HCEC 1CT (cell line): ENCODE data around the gene UBE2E2.
A peak's percentile ranks its signal among the peaks of the same experiment; 100 is the strongest.
"Not testable (repeated sequence)": the region's sequence is repeated elsewhere in the genome, so short reads cannot be mapped to it uniquely, and the experiment has no call there.

Source experiments
- DNase-seq: peaks from one replicate; pipeline ENCODE4 v3.0.0-alpha.2; 2017

The UBE2E2 gene

DNA sequence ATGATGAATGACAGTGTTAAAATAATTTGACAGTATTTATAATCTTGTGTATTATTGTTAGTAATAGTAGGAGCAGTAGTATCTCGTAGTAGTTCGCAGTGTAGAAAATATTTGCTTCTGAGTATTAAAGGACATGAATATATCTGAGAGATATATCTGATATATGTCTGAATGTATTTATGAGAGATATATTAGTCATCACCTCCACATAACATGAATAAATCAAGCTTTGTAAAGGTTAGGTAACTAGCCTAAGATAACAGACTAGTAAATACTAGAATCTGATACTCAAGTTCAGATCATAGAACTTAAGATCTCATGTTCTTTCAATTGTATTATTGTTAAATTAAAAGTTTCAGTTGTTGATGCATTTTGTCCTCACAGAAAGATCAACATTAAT lies 130.5 kb downstream of the UBE2E2 start:
- DNase-seq, result peak; percentile 6

DNA sequence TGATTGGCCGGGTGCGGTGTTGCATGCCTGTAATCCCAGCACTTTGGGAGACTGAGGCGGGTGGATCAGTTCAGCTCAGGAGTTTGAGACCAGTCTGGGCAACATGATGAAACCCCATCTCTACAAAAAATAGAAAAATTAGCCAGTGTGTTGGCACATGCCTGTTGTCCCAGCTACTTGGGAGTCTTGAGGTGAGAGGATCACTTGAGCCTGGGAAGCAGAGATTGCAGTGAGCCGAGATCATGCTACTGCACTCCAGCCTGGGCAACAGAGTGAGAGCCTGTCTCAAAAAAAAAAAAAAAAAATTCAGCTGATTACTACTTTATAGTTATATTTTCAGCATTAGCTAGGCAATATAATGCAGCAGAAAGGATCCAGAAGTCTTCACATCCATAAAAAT lies 133.7 kb downstream of the UBE2E2 start:
- DNase-seq, result not testable (repeated sequence)

DNA sequence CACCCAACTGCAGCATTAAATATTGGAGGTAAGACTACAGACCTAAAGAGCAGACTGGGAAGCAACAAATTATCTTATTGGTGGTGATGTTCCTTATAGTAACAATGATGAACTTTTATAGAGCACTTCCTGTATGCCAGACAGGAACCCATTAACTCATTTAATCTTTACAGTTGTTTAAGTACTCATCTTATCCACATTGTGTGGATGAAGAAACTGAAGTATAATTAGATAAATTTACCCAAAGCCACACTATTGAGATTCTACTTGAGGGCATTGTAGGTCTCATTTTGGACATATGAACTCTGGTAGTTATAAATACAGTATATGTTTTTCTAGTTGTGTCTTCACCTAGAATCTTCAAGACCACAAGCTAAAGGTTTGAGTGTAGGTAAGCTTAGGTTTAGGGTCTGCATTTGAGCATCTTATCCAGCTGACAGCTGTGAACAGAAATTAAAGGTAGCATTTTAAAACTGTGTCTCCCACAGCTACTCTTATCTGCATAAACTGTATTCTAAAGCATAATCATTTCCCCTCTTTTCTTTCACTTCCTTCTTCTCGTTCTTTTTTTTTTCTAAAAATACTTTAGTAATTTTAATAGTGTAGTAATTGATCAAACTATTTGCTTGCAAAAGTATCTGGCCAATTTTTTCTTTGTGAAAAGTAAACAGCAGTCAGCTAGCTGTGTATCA lies 138.2 kb downstream of the UBE2E2 start:
- DNase-seq, result no peak

DNA sequence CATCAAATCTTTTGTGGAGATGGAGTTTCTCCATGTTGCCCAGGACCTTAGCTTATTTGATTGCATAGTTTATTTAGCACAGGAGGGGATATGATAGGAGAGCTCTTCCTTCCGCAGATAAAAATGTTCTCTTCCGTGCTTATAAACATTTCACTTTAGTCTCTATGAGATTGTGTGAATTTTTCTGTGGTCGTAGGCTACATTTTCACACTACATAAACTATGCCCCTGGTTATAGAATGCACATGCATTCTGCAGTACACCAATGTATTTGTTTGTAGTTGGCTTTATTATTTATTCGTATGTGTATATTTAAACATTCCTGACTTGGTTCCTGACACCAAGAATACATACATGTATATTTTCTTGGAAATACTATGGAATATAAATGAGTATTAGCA lies 139.2 kb downstream of the UBE2E2 start:
- no peak for DNase-seq

DNA sequence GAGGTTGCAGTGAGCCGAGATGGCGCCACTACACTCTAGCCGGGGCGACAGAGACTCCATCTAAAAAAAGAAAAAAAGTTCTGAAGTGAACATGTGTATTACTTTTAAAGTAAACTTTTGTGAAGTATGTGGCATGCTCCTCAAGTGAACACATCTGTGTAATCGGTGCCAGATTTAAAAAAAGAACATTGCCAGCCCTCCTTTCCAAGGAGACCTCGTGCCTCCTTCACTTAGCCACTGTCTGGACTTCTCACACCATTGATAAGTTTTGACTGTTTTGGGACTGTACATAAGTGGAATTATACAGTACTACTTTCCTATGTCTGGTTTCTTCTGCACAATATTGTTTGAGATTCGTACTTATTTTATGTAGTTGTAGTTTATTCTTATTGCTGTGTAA lies 140.4 kb downstream of the UBE2E2 start:
- no peak for DNase-seq

DNA sequence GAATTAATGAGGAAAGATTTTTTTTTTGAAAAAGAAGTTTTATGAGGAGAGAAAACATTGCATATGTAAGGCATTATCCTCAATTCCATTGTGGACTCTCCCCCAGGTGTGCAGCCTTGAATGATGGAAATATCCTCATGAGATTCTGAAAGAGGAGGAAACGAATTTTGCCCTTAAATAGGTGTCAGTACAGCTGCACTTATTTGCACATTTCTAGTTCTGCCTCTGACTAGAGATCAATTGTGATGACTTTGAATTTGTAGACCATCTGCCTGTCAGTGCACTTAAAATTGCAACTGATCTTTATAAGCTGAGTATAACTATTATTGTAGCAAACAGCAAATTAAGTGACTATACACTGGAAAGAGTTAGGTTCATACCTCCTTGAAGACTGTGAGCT lies 141.8 kb downstream of the UBE2E2 start:
- DNase-seq, result no peak

DNA sequence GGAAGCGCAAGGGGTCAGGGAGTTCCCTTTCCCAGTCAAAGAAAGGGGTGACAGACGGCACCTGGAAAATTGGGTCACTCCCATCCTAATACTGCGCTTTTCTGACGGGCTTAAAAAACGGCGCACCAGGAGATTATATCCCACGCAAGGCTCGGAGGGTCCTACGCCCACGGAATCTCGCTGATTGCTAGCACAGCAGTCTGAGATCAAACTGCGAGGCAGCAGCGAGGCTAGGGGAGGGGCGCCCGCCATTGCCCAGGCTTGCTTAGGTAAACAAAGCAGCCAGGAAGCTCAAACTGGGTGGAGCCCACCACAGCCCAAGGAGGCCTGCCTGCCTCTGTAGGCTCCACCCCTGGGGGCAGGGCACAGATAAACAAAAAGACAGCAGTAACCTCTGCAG lies 146.3 kb downstream of the UBE2E2 start:
- DNase-seq, result not testable (repeated sequence)

DNA sequence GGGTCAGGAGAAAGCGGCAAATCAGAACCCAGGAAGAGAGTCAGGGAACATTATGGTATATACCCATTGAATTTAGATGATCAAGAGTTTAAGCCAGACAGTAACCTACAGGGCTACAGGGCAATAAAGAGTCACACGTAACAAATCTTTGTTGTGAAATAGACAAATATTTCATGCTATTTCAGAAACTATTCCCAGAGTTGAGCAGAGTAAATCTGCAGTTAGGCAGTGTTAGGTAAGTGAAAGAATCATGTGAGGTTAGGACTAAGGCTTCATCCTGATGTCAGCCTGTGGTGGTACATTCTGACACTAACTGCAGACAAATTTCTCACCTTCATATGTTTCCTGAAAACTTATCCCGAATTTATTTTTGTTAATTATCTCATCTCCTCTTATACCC lies 153.0 kb downstream of the UBE2E2 start:
- no peak for DNase-seq

DNA sequence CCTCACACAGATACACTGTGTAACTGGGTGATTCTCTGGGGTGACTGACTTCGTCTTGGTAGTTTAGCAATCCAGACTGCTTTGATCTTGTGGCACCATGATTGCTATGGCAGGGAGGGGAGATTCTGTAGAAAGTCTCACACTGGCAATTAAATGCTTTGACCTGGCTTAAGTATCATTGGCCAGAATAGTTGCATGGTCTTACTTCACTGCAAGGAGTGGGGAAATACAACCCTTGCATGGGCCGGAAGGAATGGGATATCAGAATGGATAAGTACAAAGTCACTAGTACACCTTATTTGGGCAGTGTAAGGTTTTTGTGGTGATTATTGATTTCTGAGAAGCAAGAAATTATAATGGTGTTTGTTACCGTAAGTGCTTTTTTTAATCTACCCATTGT lies 153.8 kb downstream of the UBE2E2 start:
- no peak for DNase-seq

DNA sequence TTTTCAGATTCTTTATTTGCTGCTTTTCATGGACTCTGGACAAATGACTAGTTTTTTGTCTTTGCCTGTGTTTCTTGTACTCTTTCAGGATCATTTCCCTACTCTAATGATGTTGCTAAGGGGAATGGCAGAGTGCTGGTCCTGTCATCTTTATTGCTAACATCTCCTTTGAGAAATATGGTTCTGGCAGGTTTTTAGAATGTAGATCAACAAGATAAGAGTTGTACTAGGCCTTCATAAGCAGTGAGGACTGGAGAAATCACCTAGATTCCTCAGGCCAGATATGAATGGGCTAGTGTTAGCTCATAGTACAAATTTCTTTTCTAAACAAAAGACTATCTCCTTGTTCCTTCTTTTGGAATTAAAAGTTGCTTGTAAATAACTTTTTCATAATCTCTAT lies 156.0 kb downstream of the UBE2E2 start:
- no peak for DNase-seq

DNA sequence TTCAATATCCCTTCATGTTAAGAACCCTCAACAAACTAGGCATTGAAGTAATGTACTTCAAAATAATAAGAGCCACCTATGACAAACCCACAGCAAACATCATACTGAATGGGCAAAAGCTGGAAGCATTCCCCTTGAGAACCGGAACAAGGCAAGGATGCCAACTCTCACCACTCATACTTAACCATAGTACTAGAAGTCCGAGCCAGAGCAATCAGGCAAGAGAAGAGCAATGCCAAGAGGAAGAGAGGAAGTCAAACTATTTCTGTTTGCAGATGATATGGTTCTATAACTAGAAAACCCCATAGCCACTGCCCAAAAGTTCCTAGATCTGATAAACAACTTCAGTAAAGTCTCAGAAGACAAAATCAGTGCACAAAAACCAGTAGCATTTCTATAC lies 161.9 kb downstream of the UBE2E2 start:
- DNase-seq, result no peak

DNA sequence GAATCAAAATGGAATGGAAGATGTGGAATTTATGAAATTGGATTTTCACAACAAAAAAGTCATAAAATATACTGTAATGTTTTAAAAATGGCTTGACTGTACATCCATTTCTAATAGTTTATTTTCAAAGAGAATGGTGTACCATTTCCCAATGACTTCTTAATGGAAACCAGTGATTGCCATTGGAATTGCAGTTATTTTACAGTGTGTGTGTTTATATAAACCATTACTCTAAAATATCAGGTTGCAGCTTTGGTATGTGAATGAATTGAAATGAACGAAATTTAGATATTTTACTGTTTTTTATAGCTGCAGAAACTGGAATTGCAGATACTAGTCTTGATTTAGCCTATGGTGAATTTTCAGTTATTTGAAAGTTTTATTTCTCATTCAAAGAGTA lies 165.6 kb downstream of the UBE2E2 start:
- DNase-seq, result no peak

DNA sequence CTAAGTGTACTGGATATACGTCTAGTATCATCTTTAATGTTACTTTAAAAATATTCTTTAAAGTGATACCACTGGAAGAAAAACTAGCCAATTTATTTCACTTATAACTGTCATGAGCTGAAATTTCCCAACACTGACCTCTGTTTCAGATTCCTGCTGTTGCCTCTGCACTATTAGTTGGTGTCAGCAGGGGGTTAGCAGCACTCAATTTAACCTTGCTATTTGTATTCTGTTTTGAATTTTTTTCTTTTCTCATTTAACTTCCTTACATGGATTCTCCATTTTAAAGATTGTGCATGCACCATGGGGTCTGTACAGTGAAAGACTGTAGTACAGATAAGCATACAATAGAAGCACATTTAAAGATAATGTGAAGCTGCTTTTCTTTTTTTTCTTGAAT lies 169.2 kb downstream of the UBE2E2 start:
- peak; percentile 22 for DNase-seq

DNA sequence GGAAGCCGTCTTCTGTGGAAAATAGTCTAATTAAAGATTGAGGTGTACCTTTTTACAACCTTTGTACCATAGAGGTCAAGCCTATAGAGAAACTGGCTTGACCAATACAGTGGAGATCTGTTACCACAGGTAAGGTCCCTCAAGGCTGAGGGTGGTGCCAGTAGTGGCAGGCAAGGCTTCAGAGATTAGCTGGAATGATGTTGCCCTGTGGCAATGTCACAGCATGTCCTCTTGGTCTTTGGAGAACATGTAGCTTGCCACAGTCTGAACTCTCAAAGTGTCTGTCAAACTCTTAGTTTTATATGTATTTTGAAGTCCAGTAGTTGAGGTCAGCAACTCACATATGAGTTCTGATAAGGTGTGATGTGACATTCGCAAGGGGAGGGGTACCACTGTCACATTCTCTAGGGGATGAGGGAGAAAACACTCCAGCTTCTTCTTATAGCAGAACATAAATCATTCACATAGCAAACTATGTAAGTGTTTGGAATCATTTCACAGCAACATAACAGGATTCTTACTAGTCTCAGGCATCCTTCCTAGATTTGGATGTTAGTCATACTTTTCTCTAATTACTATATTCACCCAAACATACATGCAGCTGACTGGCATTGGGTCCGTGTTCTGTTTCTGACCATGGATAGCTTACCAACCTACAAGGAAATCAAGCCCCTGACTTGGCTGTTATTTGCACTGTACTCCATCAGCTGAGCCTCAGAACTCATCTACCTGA lies 173.6 kb downstream of the UBE2E2 start:
- peak; percentile 9 for DNase-seq

DNA sequence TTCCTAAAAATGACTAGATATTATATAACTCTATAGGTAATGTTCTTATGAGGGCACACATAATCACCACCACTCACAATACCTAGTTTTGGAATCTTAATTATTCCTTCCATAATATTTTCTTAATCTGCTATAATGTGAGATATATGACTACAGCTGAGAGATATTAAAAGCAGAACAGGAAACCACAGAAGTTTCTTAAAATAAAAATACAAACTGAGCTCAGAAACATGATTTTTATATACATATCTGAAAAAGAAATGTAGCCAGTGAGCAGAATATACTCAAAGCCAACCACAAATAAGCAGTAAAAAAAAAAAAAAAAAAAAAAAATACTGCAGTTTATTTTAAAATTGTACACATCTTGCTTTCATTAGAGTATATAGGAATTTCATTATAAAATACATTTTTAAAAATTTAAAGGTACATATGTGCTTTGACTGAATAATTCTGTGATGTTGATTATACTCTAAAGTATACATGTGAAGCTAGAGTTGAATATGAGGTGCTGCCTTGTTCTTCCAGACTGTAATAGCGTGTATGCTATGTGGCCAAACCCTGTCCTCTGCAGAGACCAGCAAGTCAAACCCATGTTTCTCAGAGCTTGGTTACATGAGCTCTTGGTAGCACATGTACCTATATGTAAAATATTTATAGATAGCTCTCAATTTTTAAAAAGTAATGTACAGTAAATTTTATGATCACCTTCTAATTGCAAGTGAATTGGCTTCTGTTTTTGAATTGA lies 175.0 kb downstream of the UBE2E2 start:
- DNase-seq, result no peak

DNA sequence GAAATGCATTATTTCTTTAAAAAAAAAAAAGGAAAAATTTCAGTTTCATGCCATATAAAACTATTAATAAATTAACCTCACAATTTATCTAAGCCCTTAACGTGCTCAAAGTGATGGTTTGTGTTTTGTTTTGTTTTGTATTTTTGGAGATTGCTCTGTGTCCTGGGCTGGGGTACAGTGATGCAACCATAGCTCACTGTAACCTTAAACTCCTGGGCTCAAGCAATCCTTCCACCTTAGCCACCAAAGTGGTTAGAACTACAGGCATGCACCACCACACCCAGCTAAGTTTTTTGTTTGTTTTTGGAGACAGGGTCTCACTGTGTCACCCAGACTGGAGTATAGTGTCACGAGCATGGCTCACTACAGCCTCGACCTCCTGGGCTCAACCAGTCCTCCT lies 180.7 kb downstream of the UBE2E2 start:
- DNase-seq, result no peak

DNA sequence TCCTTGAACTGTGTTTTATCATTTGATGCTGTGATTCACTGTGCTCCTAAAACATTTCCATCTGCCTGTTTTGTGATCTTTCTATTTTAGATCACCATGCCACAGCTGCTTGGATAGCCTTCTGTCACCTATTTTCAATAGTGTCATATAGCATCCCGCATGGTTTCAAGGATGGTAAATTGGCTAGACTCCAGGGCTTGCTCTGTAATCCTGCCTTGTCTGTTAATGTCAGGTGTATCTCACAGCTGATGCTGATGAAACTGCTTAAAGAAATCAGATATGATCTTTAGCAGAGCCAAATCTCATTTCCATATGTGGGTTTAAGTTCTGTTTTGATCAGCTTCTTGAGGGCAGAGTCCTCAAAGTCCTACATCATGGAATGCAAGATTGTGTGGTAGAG lies 182.2 kb downstream of the UBE2E2 start:
- DNase-seq, result no peak

DNA sequence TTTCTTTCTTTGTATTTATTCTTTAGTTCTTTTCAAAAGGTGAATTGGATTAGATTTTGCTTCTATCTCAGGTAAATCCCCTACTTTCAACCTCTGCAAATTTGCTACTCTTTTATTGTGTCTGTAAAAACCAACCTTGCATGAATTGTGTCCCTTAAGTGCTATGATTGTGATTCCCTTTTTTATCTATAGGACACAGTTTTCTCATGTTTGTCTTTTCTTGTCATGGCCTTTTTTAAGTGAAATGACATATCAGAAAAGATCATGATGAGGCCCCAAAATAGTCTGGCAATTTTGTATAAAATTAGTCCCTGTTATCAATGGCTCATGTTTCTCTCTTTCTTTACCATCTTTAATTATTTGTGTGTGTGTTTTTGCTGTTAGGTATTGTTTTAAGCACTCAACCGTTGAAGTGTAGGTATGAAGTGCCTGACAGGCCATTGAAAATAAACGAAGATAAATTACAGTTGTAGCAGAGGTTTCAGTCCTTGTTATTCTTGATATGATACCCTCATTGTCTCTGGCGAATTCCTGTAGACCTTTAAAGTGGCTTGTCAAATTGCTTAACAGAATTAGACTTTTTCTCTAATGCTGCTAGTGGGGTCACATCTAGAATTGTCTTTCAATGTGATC lies 184.3 kb downstream of the UBE2E2 start:
- DNase-seq, result no peak

DNA sequence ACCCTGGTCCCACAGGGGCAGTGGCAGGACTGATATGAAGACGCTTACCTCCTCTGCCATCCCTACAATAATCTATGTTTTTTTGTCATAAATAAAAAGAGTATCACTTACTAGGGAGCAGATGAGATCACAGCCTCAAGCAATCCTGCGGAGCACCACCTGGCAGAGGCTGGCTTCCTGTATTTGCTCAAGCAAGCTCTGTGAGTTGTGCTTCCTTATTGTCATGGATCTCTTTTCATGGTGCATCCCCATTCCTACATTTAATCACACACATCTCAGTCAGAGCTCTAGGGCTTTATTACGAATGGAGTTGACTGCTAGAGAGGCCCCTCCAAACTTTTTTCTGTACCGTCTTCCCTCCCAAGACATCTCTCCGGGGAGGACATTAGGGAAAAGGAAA lies 186.0 kb downstream of the UBE2E2 start:
- no peak for DNase-seq

DNA sequence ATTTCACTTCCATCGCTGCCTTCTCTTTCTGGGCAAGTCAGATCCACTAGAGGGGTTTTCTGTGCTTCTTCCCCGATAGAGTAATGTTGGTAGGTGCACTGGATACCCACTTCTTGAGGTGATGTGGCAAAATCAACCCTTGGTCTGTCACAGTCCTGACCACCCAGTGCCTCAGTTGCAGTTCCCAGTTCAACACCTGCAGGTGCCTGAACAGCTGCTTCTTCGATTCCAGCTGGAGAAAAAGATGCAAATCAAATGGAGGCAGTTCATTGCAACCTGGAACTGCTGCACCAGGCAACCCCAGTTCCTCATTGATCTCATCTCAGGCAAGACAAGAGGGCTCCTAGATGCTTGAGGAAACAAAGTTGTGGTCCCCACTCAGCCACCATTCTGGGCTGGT lies 186.6 kb downstream of the UBE2E2 start:
- no peak for DNase-seq

DNA sequence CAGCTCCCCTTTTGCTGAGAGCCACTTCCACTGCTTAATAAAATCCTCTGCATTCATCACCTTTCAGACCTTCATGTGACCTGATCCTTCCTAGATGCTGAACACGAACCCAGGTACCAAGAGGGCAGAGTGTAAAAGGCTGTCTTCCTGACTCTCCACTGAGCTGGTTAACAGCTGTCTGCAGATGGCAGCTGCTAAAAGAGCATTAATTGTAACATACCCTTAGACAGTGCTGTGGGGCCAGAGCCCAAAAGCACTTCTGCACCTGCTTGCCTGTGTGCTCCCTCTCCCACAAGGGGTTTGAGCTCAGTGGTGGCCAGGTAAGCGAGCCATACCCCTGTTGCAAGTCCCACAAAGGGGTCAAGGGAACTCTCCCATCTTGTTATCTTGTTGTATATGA lies 187.3 kb downstream of the UBE2E2 start:
- DNase-seq, result no peak

DNA sequence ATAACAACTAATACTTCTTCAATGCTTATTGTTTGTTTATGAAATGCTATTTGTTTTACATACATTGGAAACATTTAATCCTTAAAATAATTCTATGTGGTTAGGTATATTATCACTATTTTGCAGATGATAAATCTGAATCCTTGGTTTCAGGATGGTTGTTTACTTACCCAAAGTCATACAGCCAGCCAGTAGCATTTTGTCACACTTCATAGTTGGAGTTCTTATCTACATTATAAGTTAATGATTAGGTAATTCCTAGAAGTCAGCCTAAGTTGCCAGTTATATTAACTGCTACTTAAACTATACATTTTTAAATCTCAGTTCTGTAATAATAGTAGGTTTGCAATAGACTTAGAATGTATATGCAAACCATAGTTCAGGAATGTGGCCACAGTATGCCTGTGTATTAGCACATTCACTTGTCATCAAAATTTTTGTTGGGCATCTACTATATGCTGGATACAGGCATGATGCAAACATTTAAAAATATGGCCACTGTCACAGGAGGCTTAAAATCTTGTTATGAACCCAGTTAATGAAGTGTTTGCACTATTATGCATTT lies 187.9 kb downstream of the UBE2E2 start:
- no peak for DNase-seq

DNA sequence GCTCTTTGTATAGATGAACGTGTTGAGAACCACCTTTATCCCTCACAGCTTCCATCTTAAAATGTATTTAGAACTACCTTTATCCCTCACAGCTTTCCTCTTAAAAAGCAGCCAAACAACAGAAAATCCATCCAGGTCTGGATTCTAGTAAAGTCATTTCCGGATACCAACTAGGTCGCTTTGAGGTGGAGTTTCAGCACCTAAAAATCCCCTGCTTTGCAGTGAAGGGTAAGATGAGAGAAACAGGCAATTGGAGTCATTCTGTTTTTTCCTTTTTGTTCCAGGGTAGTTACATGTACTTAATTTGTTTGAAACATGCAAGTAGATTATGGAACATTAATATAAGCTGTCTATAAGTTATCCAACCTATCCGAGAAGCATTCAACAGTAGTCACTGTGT lies 192.0 kb downstream of the UBE2E2 start:
- DNase-seq, result no peak
